22Rv1 (cell line): ENCODE results near the gene DGKD.

Experiments
- ZFX ChIP-seq: fragments of 450-650 bp; IDR thresholded peaks from 2 replicates; pipeline ENCODE4 v1.6.1; 2017; ENCODE audit warnings: antibody characterized with exemption, borderline replicate concordance
- TF ChIP-seq, protein P1 (sequence below): fragments of 450-650 bp; IDR thresholded peaks from 2 replicates; pipeline ENCODE4 v1.5.1; 2017; ENCODE audit warnings: mild to moderate bottlenecking

DNA sequence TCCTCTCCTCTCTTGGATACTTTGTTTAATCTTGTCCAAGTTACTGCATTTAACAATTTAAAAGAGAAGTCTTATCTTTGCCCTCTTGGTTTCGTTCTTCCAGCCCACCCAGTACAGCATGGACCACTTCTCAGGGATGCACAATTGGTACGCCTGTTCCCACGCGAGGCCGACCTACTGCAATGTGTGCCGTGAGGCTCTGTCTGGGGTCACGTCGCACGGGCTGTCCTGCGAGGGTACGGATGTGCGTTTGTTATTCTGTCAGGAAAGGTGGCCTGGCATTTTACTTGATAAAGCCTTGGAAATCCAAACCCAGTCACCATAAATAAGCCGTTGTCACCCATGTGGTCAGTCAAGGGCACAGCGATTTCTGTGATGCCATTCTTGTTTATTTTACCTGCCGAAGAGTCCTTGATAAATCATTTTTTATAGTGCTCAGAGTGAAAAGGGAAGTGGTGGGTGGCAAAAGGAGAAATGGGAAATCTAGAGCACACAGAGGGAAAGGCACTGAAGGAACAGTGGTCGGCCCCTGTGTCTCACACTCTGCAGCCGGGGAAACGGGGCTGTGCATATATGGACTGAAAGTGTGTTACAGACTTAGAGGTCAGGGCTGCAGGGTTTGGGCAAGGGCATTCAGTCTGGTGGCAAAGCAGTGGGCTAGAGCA is 80.5 kb downstream of the DGKD start:
- TF ChIP-seq, protein P1, sequence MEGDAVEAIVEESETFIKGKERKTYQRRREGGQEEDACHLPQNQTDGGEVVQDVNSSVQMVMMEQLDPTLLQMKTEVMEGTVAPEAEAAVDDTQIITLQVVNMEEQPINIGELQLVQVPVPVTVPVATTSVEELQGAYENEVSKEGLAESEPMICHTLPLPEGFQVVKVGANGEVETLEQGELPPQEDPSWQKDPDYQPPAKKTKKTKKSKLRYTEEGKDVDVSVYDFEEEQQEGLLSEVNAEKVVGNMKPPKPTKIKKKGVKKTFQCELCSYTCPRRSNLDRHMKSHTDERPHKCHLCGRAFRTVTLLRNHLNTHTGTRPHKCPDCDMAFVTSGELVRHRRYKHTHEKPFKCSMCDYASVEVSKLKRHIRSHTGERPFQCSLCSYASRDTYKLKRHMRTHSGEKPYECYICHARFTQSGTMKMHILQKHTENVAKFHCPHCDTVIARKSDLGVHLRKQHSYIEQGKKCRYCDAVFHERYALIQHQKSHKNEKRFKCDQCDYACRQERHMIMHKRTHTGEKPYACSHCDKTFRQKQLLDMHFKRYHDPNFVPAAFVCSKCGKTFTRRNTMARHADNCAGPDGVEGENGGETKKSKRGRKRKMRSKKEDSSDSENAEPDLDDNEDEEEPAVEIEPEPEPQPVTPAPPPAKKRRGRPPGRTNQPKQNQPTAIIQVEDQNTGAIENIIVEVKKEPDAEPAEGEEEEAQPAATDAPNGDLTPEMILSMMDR, result no peak
- TF ChIP-seq ZFX, result no peak
